ENCODE data around the gene OPCML. TPM values are rescaled to one million over a fixed set of nuclear protein-coding genes. Genes with fewer than 3 reads are reported as not detected.

OPCML gene
- total RNA-seq, 4 donors from 2014 or later = not detected

DNA sequence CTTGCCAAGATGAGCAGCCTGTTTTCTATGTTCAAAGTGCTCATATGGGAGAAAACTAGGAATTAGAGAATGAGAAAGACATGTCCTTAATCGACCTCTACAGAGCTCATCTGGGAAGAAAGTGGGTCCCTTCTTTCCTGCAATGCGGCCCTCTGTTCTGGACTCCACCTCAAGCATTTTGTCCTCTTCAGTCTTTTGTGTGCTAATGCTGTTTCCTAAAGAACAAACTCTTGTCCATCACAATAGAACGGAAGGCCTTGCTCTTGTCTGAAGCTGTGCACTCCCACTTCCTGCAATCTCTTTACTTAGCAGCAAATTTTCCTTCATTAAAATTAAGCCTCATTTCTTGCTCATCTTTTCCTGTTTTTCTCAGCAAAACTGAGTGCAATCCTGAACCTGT is 206.6 kb downstream of the OPCML start:
- no peaks in the 10 kb centered on the region for H3K36me3 ChIP-seq
- in situ Hi-C loops (cut with MboI; ENCODE audit: low pct_ligation_motif_present in 1 of 4, low pct_unique_long_range_greater_than_20kb in 1 of 4, low sequenced_read_pairs in 3 of 4) = no loop called here
- intact Hi-C loops (cut with DNase I; ENCODE audit: low total_unique reads) = no loop called here
- H3K27me3 ChIP-seq = no peaks in the 10 kb centered on the region
- TF ChIP-seq, protein P1, sequence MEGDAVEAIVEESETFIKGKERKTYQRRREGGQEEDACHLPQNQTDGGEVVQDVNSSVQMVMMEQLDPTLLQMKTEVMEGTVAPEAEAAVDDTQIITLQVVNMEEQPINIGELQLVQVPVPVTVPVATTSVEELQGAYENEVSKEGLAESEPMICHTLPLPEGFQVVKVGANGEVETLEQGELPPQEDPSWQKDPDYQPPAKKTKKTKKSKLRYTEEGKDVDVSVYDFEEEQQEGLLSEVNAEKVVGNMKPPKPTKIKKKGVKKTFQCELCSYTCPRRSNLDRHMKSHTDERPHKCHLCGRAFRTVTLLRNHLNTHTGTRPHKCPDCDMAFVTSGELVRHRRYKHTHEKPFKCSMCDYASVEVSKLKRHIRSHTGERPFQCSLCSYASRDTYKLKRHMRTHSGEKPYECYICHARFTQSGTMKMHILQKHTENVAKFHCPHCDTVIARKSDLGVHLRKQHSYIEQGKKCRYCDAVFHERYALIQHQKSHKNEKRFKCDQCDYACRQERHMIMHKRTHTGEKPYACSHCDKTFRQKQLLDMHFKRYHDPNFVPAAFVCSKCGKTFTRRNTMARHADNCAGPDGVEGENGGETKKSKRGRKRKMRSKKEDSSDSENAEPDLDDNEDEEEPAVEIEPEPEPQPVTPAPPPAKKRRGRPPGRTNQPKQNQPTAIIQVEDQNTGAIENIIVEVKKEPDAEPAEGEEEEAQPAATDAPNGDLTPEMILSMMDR (IDR thresholded peaks at IDR 0.05) = no peak
- TF ChIP-seq POLR2AphosphoS5 (IDR thresholded peaks at IDR 0.05) = no peak
- no peak for TF ChIP-seq POLR2A (IDR thresholded peaks at IDR 0.05)
- TF ChIP-seq EP300 (IDR thresholded peaks at IDR 0.05; ENCODE audit: low read depth) = no peak
- H3K4me1 ChIP-seq = no peaks in the 10 kb centered on the region
- H3K9me3 ChIP-seq = no peaks in the 10 kb centered on the region
- 50 to 74% methylated on average over 2 to 3 of the region's 3 CpGs for WGBS, 2 donors (ENCODE audit: low coverage in 1 of 2)
- H3K4me3 ChIP-seq = no peak overlapping the region
- DNase-seq = no peak
- no peak overlapping the region for H3K27ac ChIP-seq

DNA sequence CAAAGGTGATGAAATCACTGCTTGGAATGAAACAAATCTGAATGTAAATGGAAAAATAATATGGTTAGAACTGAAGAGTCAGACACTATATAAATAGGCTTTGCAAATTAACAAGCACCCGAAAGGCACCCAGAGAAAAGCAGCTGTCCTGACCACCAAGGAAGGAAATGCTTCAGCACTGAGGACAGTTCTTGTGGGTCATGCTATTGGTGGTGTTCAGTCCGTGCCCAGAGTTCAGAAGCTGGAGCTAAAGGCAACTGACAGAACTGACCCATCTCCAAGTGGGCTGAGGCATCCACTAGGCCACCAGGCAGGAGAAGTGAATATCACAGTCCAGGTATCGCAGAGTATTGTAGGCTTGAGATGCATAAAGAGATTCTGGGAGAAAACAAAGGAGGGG is 208.9 kb downstream of the OPCML start:
- no peaks in the 10 kb centered on the region for H3K27me3 ChIP-seq
- WGBS, 2 donors (ENCODE audit: low coverage in 1 of 2) = 52 to 100% methylated on average over 1 to 3 of the region's 3 CpGs
- no peaks in the 10 kb centered on the region for H3K9me3 ChIP-seq
- no peaks in the 10 kb centered on the region for H3K4me1 ChIP-seq
- intact Hi-C loops (cut with DNase I; ENCODE audit: low total_unique reads) = no loop called here
- no peak overlapping the region for H3K27ac ChIP-seq
- no peak overlapping the region for H3K4me3 ChIP-seq
- H3K36me3 ChIP-seq = no peaks in the 10 kb centered on the region
- DNase-seq = no peak
- in situ Hi-C loops (cut with MboI; ENCODE audit: low pct_ligation_motif_present in 1 of 4, low pct_unique_long_range_greater_than_20kb in 1 of 4, low sequenced_read_pairs in 3 of 4) = no loop called here
- TF ChIP-seq POLR2AphosphoS5 (IDR thresholded peaks at IDR 0.05) = no peak
- no peak for TF ChIP-seq POLR2A (IDR thresholded peaks at IDR 0.05)
- TF ChIP-seq EP300 (IDR thresholded peaks at IDR 0.05; ENCODE audit: low read depth) = no peak
- TF ChIP-seq, protein P1 (IDR thresholded peaks at IDR 0.05) = no peak

DNA sequence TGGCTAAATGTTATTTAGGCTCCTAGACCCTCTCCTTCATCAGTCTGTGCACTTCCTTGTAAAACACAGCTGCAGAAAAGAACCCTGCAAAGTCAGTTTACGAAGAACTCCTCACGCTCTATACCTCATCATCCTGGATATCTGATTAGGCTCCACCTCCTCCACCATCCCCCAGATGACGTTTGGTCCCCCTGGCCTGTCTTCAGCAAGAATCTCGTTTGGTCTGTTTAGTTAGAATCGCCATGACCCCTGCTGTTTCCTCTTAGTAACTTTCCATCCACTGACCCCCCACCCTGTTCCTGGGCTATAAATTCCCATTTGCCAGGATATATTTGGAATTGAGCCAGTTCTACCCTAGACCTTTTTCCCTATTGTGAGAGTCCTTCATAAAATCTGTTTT is 214.1 kb downstream of the OPCML start:
- TF ChIP-seq EP300 (IDR thresholded peaks at IDR 0.05; ENCODE audit: low read depth) (no peak), POLR2AphosphoS5 (IDR thresholded peaks at IDR 0.05) (no peak), POLR2A (IDR thresholded peaks at IDR 0.05) (no peak)
- TF ChIP-seq, protein P1 (IDR thresholded peaks at IDR 0.05) = no peak
- H3K27me3 ChIP-seq = no peaks in the 10 kb centered on the region
- intact Hi-C loops (cut with DNase I; ENCODE audit: low total_unique reads) = no loop called here
- no peak overlapping the region for H3K27ac ChIP-seq
- H3K4me1 ChIP-seq = no peaks in the 10 kb centered on the region
- in situ Hi-C loops (cut with MboI; ENCODE audit: low pct_ligation_motif_present in 1 of 4, low pct_unique_long_range_greater_than_20kb in 1 of 4, low sequenced_read_pairs in 3 of 4) = no loop called here
- H3K9me3 ChIP-seq = no peaks in the 10 kb centered on the region
- WGBS, 2 donors (ENCODE audit: low coverage in 1 of 2) = 44 to 50% methylated on average over 5 of the region's 5 CpGs
- no peak for DNase-seq
- H3K4me3 ChIP-seq = no peak overlapping the region
- no peaks in the 10 kb centered on the region for H3K36me3 ChIP-seq

DNA sequence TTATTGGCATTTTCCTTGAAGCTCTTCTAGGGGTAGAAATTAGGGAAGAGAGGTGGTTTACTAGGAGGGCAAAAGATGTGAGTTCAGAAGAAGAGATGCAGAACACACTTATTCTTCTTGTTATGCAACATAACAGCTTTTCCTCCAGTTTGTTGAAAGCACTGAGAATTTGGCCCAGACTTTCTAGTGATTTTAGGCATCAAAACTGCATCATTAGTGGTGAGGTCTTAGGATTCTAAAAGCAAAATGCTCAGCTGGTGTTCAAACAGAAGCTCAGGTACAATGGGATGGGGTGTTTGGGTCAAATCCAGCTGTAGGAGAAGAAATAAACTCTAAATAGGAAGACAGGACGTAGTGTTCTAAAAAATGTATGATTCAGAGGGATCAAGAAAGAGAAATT is 221.1 kb downstream of the OPCML start:
- in situ Hi-C loops (cut with MboI; ENCODE audit: low pct_ligation_motif_present in 1 of 4, low pct_unique_long_range_greater_than_20kb in 1 of 4, low sequenced_read_pairs in 3 of 4) = no loop called here
- 69 to 79% methylated on average over 1 of the region's 1 CpG for WGBS, 2 donors (ENCODE audit: low coverage in 1 of 2)
- H3K27ac ChIP-seq = no peak overlapping the region

More for the DNA sequence above, 221.1 kb downstream of the OPCML start:
- no peaks in the 10 kb centered on the region for H3K9me3 ChIP-seq
- no peak for DNase-seq
- no peaks in the 10 kb centered on the region for H3K36me3 ChIP-seq
- H3K4me3 ChIP-seq = no peak overlapping the region
- intact Hi-C loops (cut with DNase I; ENCODE audit: low total_unique reads) = no loop called here
- TF ChIP-seq, protein P1 (IDR thresholded peaks at IDR 0.05) = no peak
- no peak for TF ChIP-seq POLR2A (IDR thresholded peaks at IDR 0.05)
- no peak for TF ChIP-seq EP300 (IDR thresholded peaks at IDR 0.05; ENCODE audit: low read depth)
- TF ChIP-seq POLR2AphosphoS5 (IDR thresholded peaks at IDR 0.05) = no peak
- H3K4me1 ChIP-seq = no peaks in the 10 kb centered on the region
- no peaks in the 10 kb centered on the region for H3K27me3 ChIP-seq

Data from transverse colon (tissue), 4 donors.